Smooth muscle cell (in vitro differentiated cells): ENCODE measurements around the gene LGR6. TPM values are rescaled to one million over a fixed set of nuclear protein-coding genes. Genes with fewer than 3 reads are reported as not detected.

ENCODE experiments used
- DNase-seq: peaks from one replicate; lab custom pipeline; 2025; ENCODE audit not compliant: unreplicated experiment; lab: John Stamatoyannopoulos, UW
- H2AFZ ChIP-seq: fragments of 200-600 bp; sonication (generic); 2 replicates; pipeline ENCODE4 v1.6.0; 2016; ENCODE audit warnings: antibody characterized with exemption, low read depth, mild to moderate bottlenecking
- H3F3A ChIP-seq: fragments of 200-600 bp; sonication (generic); 2 replicates; pipeline ENCODE4 v1.6.0; 2017; ENCODE audit warnings: antibody characterized with exemption, low read depth
- H3K27ac ChIP-seq: fragments of 200-600 bp; sonication (generic); 2 replicates; pipeline ENCODE4 v1.5.1; 2016; ENCODE audit warnings: low read depth, mild to moderate bottlenecking
- H3K27me3 ChIP-seq: fragments of 200-600 bp; sonication (generic); 2 replicates; pipeline ENCODE4 v1.6.1; 2016; ENCODE audit warnings: low read depth, mild to moderate bottlenecking
- H3K36me3 ChIP-seq: fragments of 200-600 bp; sonication (generic); 2 replicates; pipeline ENCODE4 v1.5.1; 2016; ENCODE audit warnings: low read depth
- H3K4me1 ChIP-seq: fragments of 200-600 bp; sonication (generic); 2 replicates; pipeline ENCODE4 v1.5.1; 2016; ENCODE audit warnings: low read depth
- H3K4me2 ChIP-seq: fragments of 200-600 bp; sonication (generic); 2 replicates; pipeline ENCODE4 v1.6.0; 2016; ENCODE audit warnings: mild to moderate bottlenecking
- H3K4me3 ChIP-seq: fragments of 200-600 bp; sonication (generic); 2 replicates; pipeline ENCODE4 v1.5.1; 2016; ENCODE audit warnings: mild to moderate bottlenecking
- H3K79me2 ChIP-seq: fragments of 200-600 bp; sonication (generic); 2 replicates; pipeline ENCODE4 v1.6.0; 2016; ENCODE audit warnings: low read depth, mild to moderate bottlenecking
- H3K9ac ChIP-seq: fragments of 200-600 bp; sonication (generic); 2 replicates; pipeline ENCODE4 v1.6.0; 2016; ENCODE audit warnings: low read depth
- H3K9me3 ChIP-seq: fragments of 200-600 bp; sonication (generic); replicated peaks from 2 replicates; pipeline ENCODE4 v1.5.1; 2016; ENCODE audit warnings: low read depth
- H4K20me1 ChIP-seq: fragments of 200-600 bp; sonication (generic); 2 replicates; pipeline ENCODE4 v1.6.0; 2016; ENCODE audit warnings: low read depth
- WGBS: methylation state at CpG from one replicate; pipeline ENCODE4 v1.1.7; 2016; ENCODE audit warnings: low lambda C conversion rate; 5-methylcytosine and 5-hydroxymethylcytosine counted together
- polyA plus RNA-seq: library from polyadenylated mRNA; unstranded; fragments of >200 nt; fragmentation: Nextera tagmentation; extraction: Ambion mirVana; gene quantifications from 2 replicates; pipeline ENCODE4 v1.2.1, GENCODE V29; 2016
- total RNA-seq: library from RNA; depleted of rRNA; stranded (reverse); fragments of >200 nt; gene quantifications from 2 replicates; pipeline ENCODE4 v1.2.3, GENCODE V29; 2014
- TF ChIP-seq, protein P1 (sequence below): fragments of 200-600 bp; sonication (generic); IDR thresholded peaks from 2 replicates; pipeline ENCODE4 v1.5.1; 2017; ENCODE audit warnings: borderline replicate concordance, mild to moderate bottlenecking, antibody characterized with exemption; ENCODE audit not compliant: insufficient read depth, poor library complexity, severe bottlenecking

The LGR6 gene
- total and polyA plus RNA-seq, 2 experiments from 2014 or later: 1.8 to 2.9 TPM

DNA sequence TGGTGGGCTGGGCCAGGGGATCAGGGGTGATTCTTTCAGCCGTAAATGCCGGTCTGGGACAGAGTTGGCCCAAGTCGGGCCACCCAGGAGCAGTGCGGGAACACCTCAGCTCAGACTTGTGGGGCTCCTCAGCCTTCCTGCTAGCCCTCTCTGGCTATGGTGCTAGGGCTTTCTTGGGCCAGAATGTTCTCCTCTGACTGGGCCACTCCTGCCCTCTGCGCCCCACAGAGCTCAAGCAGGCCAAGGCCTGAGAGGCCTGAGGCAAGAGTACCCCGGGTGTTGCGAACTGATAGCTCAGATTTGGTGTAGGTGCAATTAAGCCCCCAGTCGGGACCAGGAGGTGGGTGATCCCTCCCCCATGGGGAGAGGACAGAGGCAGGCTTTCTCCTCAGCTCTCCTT, 51.8 kb downstream of the LGR6 start:
- WGBS: 90% methylated on average over 8 of the region's 8 CpGs
- H2AFZ ChIP-seq: no peak overlapping the region
- no peaks in the 10 kb centered on the region for H3K36me3 ChIP-seq
- H3K9ac ChIP-seq: no peak overlapping the region
- no peak for DNase-seq
- H3K9me3 ChIP-seq: no peaks in the 10 kb centered on the region
- H3K4me1 ChIP-seq: no peaks in the 10 kb centered on the region
- H3K27ac ChIP-seq: no peak overlapping the region
- no peaks in the 10 kb centered on the region for H4K20me1 ChIP-seq
- no peaks in the 10 kb centered on the region for H3K27me3 ChIP-seq
- H3K4me3 ChIP-seq: no peak overlapping the region
- TF ChIP-seq, protein P1, sequence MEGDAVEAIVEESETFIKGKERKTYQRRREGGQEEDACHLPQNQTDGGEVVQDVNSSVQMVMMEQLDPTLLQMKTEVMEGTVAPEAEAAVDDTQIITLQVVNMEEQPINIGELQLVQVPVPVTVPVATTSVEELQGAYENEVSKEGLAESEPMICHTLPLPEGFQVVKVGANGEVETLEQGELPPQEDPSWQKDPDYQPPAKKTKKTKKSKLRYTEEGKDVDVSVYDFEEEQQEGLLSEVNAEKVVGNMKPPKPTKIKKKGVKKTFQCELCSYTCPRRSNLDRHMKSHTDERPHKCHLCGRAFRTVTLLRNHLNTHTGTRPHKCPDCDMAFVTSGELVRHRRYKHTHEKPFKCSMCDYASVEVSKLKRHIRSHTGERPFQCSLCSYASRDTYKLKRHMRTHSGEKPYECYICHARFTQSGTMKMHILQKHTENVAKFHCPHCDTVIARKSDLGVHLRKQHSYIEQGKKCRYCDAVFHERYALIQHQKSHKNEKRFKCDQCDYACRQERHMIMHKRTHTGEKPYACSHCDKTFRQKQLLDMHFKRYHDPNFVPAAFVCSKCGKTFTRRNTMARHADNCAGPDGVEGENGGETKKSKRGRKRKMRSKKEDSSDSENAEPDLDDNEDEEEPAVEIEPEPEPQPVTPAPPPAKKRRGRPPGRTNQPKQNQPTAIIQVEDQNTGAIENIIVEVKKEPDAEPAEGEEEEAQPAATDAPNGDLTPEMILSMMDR: no peak
- H3K4me2 ChIP-seq: no peak overlapping the region
- H3K79me2 ChIP-seq: no peaks in the 10 kb centered on the region
- H3F3A ChIP-seq: no peaks in the 10 kb centered on the region

DNA sequence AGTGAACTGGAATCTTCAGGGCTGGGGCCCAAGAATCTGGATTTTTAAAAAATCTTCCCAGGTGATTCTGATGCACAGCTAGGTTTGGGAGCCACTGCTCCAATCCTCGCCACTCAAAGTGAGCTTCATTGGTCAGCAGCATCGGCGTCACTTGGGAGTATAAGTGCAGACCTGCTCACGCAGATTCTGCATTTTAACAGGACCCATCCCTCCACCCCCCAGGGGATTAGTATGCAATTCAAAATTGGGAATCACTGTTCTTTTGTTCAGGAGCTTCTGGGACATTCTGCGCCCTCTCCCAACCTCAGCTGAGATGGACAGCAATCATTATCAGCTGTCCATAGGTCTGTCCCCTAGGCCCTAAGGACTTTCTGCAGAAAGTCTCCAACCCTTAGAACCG, 53.5 kb downstream of the LGR6 start:
- Histone ChIP-seq H3K9ac (no peak overlapping the region), H4K20me1 (no peaks in the 10 kb centered on the region), H3K36me3 (no peaks in the 10 kb centered on the region), H3K4me3 (no peak overlapping the region), H3K4me1 (no peaks in the 10 kb centered on the region), H3K79me2 (no peaks in the 10 kb centered on the region), H2AFZ (no peak overlapping the region), H3K27ac (no peak overlapping the region), H3K4me2 (no peak overlapping the region), H3K27me3 (no peaks in the 10 kb centered on the region), H3K9me3 (no peaks in the 10 kb centered on the region), H3F3A (no peaks in the 10 kb centered on the region)
- 93% methylated on average over 6 of the region's 6 CpGs for WGBS
- DNase-seq: no peak
- TF ChIP-seq, protein P1: no peak

DNA sequence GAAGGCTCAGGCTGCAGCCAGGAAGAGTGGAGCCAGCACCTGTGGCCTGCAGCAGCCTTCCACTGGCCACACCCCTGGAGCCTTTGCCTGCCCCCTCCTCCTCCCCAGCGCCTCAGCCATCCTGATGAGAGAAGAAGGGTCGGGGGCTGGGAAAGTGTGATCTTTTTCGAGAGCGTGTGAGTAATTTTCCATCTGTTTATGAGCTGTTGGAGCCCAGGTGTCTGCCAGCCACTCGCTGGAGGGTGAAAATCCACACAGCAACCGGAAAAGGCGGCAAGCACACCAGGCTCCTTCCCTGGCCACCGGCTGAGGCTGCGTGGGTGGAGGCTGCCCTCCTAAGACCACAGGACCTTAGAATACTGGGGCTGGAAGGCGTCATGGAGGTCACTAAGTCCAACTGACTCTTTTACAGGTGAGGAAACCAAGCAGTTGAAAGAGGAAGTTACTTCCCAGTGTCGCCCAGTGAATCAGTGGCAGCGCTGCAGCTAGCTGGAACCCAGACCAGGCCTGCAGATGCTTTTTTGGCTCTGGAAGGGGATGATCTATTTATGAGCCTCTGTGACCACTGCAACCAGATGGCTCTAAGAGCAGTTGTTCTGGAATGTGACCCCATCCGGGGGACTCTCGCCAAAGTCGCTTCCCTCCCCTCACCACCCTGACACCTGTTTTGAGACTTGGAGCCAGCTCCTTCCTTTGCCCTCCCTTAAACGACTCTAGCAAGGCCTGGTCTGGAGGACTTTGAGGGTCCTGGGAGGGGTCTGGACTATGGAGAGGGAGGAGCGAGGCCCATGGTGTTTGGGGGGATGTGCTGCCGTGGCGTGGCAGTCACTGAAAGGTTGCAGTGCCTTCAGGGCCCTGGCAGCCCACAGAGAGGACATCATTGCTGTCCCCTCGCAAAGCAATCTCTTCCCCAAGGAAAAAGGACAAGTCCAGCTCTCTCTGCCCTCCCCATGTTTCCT, 54.5 kb downstream of the LGR6 start:
- Histone ChIP-seq H3K27ac (no peak overlapping the region), H3K9ac (no peak overlapping the region), H3K9me3 (no peaks in the 10 kb centered on the region), H2AFZ (no peak overlapping the region), H3K4me3 (no peak overlapping the region), H3K36me3 (no peaks in the 10 kb centered on the region), H3K27me3 (no peaks in the 10 kb centered on the region), H3K79me2 (no peaks in the 10 kb centered on the region), H3K4me2 (no peak overlapping the region), H3F3A (no peaks in the 10 kb centered on the region), H3K4me1 (no peaks in the 10 kb centered on the region), H4K20me1 (no peaks in the 10 kb centered on the region)
- TF ChIP-seq, protein P1: no peak
- WGBS: 74% methylated on average over 19 of the region's 20 CpGs
- no peak for DNase-seq
